ENCODE results near the gene RHPN2. TPM values are rescaled to one million over a fixed set of nuclear protein-coding genes. Genes with fewer than 3 reads are reported as not detected.

Gene RHPN2
- total and polyA plus RNA-seq, 2 donors (not counting 3 experiments of a cell fraction or from before 2014, with no cell fraction given), result 2.3 to 2.7 TPM

DNA sequence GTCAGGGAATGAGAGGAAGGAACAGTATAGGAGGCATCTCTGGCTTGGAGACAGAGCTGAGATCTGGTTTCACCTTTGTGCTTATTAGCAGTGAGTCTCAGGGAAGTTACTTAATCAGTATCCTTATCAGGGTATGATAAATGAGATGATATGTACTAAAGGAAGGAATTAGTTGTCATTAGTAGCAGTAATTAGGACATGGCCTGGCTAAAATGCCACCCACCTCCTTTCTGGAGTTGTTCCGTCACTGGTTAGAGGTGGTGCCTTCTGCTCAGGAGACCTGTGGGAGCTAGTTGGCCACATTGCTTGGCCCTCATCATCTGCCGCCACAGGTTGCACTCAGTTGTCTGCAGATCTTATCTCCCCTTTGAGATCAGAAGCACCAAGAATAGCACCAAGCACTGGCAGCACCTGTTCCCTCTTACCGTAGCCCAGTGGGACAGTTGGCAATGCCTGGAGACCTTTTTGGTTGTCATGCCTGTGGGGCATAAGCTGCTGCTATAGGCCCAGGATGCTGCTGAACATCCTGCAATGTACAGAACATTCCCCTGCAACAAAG, 21.0 kb upstream of the RHPN2 start:
- Histone ChIP-seq H3K9me1 (replicated peaks; ENCODE audit: control insufficient read depth, extremely low read depth, insufficient read depth, low read length) (no peaks in the 10 kb centered on the region), H3K4me1 (ENCODE audit: control insufficient read depth, extremely low read depth, insufficient read depth, low read length) (peaks cover 9% of the 10 kb centered on the region), H3K9me3 (replicated peaks; ENCODE audit: control insufficient read depth, insufficient read depth, low read length) (no peaks in the 10 kb centered on the region), H3K4me2 (ENCODE audit: insufficient read depth, low read length) (no peak overlapping the region), H3K27ac (ENCODE audit: insufficient read depth, low read depth, low read length) (no peak overlapping the region), H3K79me2 (ENCODE audit: control insufficient read depth, insufficient read depth, low read length) (peaks cover 13% of the 10 kb centered on the region), H3K36me3 (ENCODE audit: control insufficient read depth in 2 of 2, extremely low read depth in 1 of 2, insufficient read depth in 2 of 2, low read length in 2 of 2) (peaks cover 0 to 3% of the 10 kb centered on the region in 2 experiments), H3K4me3 (replicated peaks in 1 of 3; ENCODE audit: insufficient read depth in 1 of 3, low read depth in 1 of 3, low read length in 3 of 3) (no peak overlapping the region), H4K20me1 (replicated peaks; ENCODE audit: control insufficient read depth, extremely low read depth, insufficient read depth, low read length) (no peaks in the 10 kb centered on the region), H3K9ac (replicated peaks; ENCODE audit: extremely low read depth, insufficient read depth, low read length) (no peak overlapping the region), H2AFZ (ENCODE audit: low read depth, low read length) (no peak overlapping the region), H3K27me3 (ENCODE audit: control insufficient read depth in 2 of 2, insufficient read depth in 2 of 2, low read length in 2 of 2) (no peaks in the 10 kb centered on the region)
- FAIRE-seq (no peak), DNase-seq (ENCODE audit: low read depth, low spot score) (no peak)
- CTCF ChIA-PET, result interaction anchor here (0.8 to 1.4 kb wide), 2 partner anchors 9 to 40 kb away, joined by 3 read pairs; no protein-coding TSS in a partner anchor
- TF ChIP-seq POLR2AphosphoS5 (IDR thresholded peaks at IDR 0.05; ENCODE audit: insufficient read depth, low read depth, low read length) (no peak), MYC (IDR thresholded peaks at IDR 0.05; ENCODE audit: low read depth, low read length) (no peak), POLR2A (IDR thresholded peaks at IDR 0.05; ENCODE audit: low read depth, low read length) (no peak), JUN (IDR thresholded peaks at IDR 0.05; ENCODE audit: borderline replicate concordance, insufficient read depth, insufficient read length, low read depth) (no peak)
- TF ChIP-seq, protein P1, sequence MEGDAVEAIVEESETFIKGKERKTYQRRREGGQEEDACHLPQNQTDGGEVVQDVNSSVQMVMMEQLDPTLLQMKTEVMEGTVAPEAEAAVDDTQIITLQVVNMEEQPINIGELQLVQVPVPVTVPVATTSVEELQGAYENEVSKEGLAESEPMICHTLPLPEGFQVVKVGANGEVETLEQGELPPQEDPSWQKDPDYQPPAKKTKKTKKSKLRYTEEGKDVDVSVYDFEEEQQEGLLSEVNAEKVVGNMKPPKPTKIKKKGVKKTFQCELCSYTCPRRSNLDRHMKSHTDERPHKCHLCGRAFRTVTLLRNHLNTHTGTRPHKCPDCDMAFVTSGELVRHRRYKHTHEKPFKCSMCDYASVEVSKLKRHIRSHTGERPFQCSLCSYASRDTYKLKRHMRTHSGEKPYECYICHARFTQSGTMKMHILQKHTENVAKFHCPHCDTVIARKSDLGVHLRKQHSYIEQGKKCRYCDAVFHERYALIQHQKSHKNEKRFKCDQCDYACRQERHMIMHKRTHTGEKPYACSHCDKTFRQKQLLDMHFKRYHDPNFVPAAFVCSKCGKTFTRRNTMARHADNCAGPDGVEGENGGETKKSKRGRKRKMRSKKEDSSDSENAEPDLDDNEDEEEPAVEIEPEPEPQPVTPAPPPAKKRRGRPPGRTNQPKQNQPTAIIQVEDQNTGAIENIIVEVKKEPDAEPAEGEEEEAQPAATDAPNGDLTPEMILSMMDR (IDR thresholded peaks at IDR 0.05; ENCODE audit: extremely low read depth in 1 of 2, insufficient read depth in 1 of 2, low read depth in 1 of 2, low read length in 2 of 2), result no peak
- BruUV-seq (replicated peaks), result no TSS peak
- POLR2A ChIA-PET, result no interaction called here
- dilution Hi-C loops (cut with MboI; ENCODE audit: extremely low pct_ligation_motif_present, low sequenced_read_pairs), result no loop called here
- intact Hi-C loops (cut with micrococcal nuclease), result loop anchor here (10.0 kb wide), 1 partner anchor 111 kb away; the partner anchor contains the start of genes CEP89 and FAAP24
